Central memory CD8-positive, alpha-beta T cell (primary cell): ENCODE measurements around the gene HNF1B.

ENCODE experiments used
- ATAC-seq: fragments of 150-1000 bp; cut with Tn5 transposase; replicated peaks from 2 replicates; pipeline ENCODE4 v1.10.0; 2022; ENCODE audit warnings: mild to moderate bottlenecking, moderate FRiP score, moderate number of reproducible peaks; ENCODE audit not compliant: poor library complexity, severe bottlenecking; ENCODE audit errors: extremely low read depth
- DNase-seq, 2 donors: peaks; one replicate each; pipeline ENCODE4 v3.0.0; 2021; ENCODE audit warnings: low spot score in 2 of 2
- H3K27ac Mint-ChIP-seq: one replicate; pipeline ENCODE4 v1.8.0; 2022; ENCODE audit warnings: low read depth, mild to moderate bottlenecking, moderate library complexity, mixed read lengths
- H3K27me3 Mint-ChIP-seq: one replicate; pipeline ENCODE4 v1.8.0; 2022; ENCODE audit warnings: mixed read lengths
- H3K36me3 Mint-ChIP-seq: one replicate; pipeline ENCODE4 v1.8.0; 2022; ENCODE audit warnings: mild to moderate bottlenecking, moderate library complexity, mixed read lengths; ENCODE audit not compliant: insufficient read depth
- H3K4me1 Mint-ChIP-seq: one replicate; pipeline ENCODE4 v1.8.0; 2022; ENCODE audit warnings: mixed read lengths
- H3K4me3 Mint-ChIP-seq: one replicate; pipeline ENCODE4 v1.8.0; 2022; ENCODE audit warnings: mild to moderate bottlenecking, moderate library complexity, mixed read lengths
- H3K9me3 Mint-ChIP-seq: one replicate; pipeline ENCODE4 v1.8.0; 2022; ENCODE audit warnings: mixed read lengths

HNF1B gene

DNA sequence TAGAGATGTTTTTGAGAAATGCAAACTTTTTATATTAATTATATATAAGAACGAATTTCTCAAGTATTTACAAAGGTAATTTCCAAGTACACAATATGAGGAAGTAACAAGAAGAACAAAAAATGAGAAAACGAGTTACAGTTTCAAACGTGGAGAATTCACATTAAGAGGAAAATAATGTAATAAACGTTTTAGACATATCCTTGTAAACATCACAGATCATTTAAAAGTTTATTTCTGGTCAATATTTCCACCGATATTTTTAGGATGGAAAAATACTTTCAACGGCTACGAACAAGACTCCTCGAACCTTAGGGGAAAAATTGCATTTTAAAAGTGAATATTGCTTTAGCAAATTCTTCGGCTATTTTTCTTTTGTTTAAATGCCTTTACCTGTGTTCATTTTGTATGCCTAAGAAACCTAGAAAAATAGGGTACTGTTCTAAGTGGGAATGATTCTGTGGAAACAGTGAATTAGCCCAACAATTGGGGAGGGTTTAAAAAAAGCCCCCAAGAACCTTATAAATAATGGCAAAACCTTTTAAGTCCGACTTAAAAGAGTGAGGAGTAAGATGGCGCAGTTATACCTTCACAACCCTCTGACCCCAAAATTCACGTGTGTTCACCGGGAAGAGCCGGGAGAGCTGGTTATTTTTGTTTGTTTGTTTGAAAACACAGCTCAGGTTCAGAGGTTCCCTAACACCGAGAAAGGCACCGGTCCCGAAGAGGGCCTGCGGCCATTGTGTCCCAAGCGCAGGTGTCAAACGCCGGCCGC is 3.3 kb downstream of the HNF1B start:
- Mint-ChIP-seq H3K9me3 (no peaks in the 10 kb centered on the region), H3K4me1 (peaks cover 19% of the 10 kb centered on the region), H3K27ac (no peak overlapping the region), H3K4me3 (no peak overlapping the region), H3K27me3 (peaks cover 95% of the 10 kb centered on the region), H3K36me3 (no peaks in the 10 kb centered on the region)
- DNase-seq, result no peak
- ATAC-seq, result no peak

DNA sequence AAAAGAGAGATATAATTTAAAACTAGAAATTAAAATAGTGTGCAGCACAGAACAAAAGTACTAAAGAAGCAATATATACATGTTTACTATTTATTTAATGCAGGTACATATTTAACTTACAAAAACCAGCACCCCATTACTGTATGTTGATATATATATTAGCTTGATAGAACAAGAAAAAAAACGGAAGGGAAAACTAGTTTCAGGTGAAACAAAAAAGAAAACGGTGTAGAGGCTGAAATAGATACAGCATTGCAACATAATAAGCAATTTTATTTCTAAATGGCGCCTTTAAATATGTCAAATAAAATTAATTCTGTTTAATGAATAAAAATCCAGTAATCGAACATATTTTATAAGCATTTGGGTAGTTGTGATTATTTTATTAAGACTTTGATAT is 3.9 kb downstream of the HNF1B start:
- H3K4me1 Mint-ChIP-seq, result peaks cover 19% of the 10 kb centered on the region
- H3K36me3 Mint-ChIP-seq, result no peaks in the 10 kb centered on the region
- H3K9me3 Mint-ChIP-seq, result no peaks in the 10 kb centered on the region
- H3K27ac Mint-ChIP-seq, result no peak overlapping the region
- H3K4me3 Mint-ChIP-seq, result no peak overlapping the region
- ATAC-seq, result no peak
- DNase-seq, result no peak
- H3K27me3 Mint-ChIP-seq, result peaks cover 95% of the 10 kb centered on the region

DNA sequence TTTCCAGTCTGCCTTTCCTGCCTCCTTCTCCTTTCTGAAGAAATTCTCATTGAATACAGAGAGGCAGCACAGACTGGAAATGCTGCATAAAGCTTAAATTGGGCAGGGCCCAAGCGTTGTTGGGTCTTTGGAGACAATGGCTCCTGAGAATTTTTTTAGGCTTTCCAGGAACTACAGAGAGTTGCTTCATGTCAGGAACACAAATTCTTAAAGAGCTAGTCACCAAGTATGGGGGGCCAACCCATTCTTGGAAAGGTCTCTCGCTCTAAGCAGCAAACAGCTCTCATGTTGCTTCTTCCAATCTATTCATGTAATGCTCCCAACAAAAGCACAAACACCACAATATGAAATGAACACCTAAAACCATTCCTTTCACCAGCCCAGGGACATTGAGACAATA is 6.9 kb downstream of the HNF1B start:
- no peak for ATAC-seq
- Mint-ChIP-seq H3K4me3 (no peak overlapping the region), H3K9me3 (no peaks in the 10 kb centered on the region), H3K27me3 (peaks cover 71% of the 10 kb centered on the region), H3K36me3 (no peaks in the 10 kb centered on the region), H3K4me1 (peaks cover 5% of the 10 kb centered on the region), H3K27ac (no peak overlapping the region)
- DNase-seq, result no peak

DNA sequence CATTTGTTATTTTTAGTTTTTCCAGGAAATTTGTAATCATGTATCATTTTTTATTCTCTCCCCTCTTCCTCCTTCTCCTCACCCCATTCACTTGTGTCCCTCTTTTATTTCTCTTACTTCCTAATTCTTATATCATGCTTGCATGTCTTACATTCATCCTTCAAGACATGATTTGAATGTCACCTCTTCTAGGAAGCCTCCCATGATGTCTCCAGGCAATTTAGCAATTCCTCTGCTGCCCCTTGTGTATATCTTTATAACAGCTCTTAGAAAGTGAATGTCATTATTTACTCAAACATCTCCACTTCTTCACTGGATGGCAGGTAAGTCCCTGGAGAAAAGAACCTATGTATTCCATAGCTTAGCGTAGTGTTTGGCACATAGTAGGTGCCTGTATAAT is 7.8 kb downstream of the HNF1B start:
- ATAC-seq, result no peak
- Mint-ChIP-seq H3K36me3 (no peaks in the 10 kb centered on the region), H3K27me3 (peaks cover 62% of the 10 kb centered on the region), H3K9me3 (no peaks in the 10 kb centered on the region), H3K4me3 (no peak overlapping the region), H3K4me1 (peaks cover under 1% of the 10 kb centered on the region), H3K27ac (no peak overlapping the region)
- DNase-seq, result no peak

DNA sequence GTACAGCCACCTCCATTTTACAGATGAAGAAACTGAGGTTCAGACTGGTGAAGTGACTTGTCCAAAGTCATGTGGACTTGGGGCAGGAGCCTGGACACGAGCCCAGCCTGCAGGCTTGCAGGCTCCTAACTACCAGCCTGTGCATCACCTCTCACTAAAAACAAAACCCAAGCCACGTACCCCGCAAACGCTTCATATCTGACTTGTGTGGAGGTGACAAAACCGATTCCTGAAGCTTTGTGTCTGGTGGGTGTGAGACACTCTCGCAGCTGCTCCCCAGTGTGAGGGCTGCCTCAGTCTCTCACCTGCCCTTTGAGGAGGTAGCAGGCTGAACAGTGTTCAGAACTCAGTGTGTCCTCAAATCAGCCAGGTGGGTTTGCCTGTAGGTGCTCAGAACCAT is 8.4 kb downstream of the HNF1B start:
- Mint-ChIP-seq H3K4me3 (no peak overlapping the region), H3K27me3 (peaks cover 59% of the 10 kb centered on the region)
- DNase-seq, result no peak

DNA sequence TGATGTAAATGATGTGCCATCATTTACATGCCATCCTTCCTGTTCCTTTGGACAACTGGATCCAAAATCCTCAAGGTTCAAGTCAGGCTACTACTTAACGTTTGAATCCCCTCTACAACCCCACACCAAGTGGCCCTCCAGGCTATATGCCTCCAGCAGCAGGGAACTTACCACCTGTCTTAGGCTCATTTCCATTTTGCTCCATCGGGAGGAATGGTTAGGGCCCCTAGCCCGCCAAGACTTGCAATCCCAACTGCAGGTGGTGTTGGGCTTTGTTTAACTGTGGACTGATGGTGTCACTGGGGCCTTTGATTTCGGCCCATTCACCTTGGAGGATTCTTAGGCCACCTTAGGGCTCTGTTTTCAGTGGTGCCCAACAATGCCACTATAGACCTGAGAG is 9.7 kb downstream of the HNF1B start:
- Mint-ChIP-seq H3K27ac (no peak overlapping the region), H3K9me3 (no peaks in the 10 kb centered on the region), H3K27me3 (peaks cover 56% of the 10 kb centered on the region), H3K4me3 (no peak overlapping the region), H3K4me1 (no peaks in the 10 kb centered on the region), H3K36me3 (no peaks in the 10 kb centered on the region)
- DNase-seq, result no peak
- no peak for ATAC-seq

More for the DNA sequence above, 8.4 kb downstream of the HNF1B start:
- H3K27ac Mint-ChIP-seq, result no peak overlapping the region
- H3K36me3 Mint-ChIP-seq, result no peaks in the 10 kb centered on the region
- H3K4me1 Mint-ChIP-seq, result no peaks in the 10 kb centered on the region
- H3K9me3 Mint-ChIP-seq, result no peaks in the 10 kb centered on the region
- ATAC-seq, result no peak

DNA sequence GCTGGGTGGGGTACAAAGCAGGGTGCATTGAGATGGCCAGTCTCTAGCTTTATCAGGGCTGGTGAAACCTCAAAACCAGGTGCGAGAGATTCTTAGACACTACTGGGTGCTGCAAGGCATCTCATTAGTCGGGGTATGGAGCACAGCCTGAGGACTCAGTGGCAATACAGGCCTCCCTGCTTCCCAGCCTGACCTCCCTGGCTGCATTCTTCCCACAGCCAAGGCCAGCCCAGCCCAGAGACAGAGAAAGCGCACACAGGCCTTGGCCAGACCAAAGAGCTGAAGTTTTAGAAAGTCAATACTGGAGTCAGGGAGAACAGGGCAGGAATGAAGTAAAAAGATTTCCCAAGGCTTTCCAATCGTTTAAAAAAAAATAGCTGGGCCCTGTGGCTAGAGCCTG is 12.5 kb downstream of the HNF1B start:
- no peaks in the 10 kb centered on the region for H3K4me1 Mint-ChIP-seq
- ATAC-seq, result no peak

DNA sequence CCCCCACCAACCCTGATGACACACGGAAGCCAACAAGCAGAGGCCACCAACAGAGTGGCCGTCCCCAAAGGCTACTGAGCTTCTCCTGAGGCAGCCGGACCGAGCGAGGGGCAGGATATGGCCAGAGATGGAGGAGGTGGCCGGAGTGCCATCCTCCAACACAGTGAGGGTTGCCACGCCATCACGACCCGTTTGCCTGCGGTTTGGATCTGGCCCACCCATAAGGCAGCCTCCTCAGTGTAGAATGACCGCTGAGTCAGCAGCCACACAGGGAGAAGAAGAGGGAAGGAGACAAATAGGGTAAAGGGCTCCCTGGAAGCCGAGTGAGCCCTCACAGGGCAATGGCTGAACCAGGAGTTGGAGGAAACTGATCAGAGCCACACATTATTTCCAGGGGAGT is 13.8 kb downstream of the HNF1B start:
- H3K27ac Mint-ChIP-seq, result no peak overlapping the region
- DNase-seq, result no peak
- no peak overlapping the region for H3K4me3 Mint-ChIP-seq
- peaks cover 15% of the 10 kb centered on the region for H3K27me3 Mint-ChIP-seq
- no peaks in the 10 kb centered on the region for H3K4me1 Mint-ChIP-seq
- H3K9me3 Mint-ChIP-seq, result no peaks in the 10 kb centered on the region
- ATAC-seq, result no peak
- H3K36me3 Mint-ChIP-seq, result no peaks in the 10 kb centered on the region

More for the DNA sequence above, 12.5 kb downstream of the HNF1B start:
- no peak overlapping the region for H3K27ac Mint-ChIP-seq
- H3K4me3 Mint-ChIP-seq, result no peak overlapping the region
- peaks cover 28% of the 10 kb centered on the region for H3K27me3 Mint-ChIP-seq
- H3K9me3 Mint-ChIP-seq, result no peaks in the 10 kb centered on the region
- DNase-seq, result no peak
- H3K36me3 Mint-ChIP-seq, result no peaks in the 10 kb centered on the region

DNA sequence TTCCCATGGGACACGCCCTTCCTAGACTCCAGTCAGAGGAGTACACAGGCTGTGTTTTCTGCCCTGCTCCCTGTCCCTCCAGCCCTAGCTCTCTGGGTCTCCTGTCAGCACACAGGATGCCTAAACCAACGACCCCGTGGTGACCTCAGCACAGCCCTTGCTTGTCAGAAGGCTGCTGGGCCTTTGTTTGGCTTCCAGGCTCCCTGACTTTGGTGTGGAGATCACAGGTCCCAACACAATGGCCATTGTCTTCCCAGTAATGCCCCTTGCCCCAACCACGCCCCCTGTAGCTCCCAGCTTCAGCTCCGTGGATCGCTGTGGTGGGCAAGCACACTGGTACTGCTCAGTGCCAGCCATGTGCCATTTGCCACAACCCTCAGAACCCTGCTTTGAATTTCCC is 15.0 kb downstream of the HNF1B start:
- H3K27me3 Mint-ChIP-seq, result peaks cover 10% of the 10 kb centered on the region
- ATAC-seq, result no peak
- no peak overlapping the region for H3K4me3 Mint-ChIP-seq
- no peak overlapping the region for H3K27ac Mint-ChIP-seq
- DNase-seq, result no peak
- no peaks in the 10 kb centered on the region for H3K9me3 Mint-ChIP-seq
- no peaks in the 10 kb centered on the region for H3K4me1 Mint-ChIP-seq
- H3K36me3 Mint-ChIP-seq, result no peaks in the 10 kb centered on the region

DNA sequence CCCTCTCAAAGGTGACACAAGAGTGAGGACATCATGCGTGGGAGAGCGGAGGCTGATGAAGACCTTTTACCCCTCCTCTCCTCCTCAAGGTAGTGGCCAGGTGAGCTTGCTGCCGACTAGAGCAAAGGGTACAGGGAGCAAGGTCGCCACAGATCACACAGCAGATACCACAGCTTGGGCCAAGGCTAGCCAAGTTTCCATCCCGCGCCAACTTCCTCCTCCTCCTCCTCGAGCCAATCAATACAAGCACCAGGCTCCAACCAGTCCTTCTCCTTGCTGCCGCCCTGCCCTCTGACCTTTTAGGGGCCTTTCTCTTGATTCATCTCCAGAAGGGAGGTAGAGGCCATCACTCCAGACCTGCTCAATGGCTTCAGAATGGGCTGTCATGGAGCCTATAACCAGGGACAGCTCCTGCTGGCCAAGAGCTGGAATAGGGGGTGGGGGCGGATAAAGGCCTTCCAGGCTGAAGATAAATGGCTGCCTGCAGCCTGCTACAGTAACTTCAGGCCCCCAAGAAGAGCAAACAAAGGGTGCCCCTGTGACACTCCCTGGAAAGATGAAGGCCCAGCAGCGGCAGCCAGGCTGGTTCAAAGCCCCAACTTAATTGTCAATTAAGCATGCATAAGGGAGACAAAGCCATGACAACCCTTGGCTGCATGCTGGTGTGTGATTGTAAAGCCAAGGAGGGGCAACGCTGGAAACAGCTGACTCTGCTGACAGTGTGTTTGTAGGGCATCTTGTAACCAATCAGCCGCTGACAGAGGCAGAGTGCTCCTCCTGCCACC is 17.8 kb downstream of the HNF1B start:
- Mint-ChIP-seq H3K27ac (no peak overlapping the region), H3K9me3 (no peaks in the 10 kb centered on the region), H3K4me3 (no peak overlapping the region), H3K36me3 (no peaks in the 10 kb centered on the region), H3K27me3 (peaks cover 13% of the 10 kb centered on the region), H3K4me1 (no peaks in the 10 kb centered on the region)
- no peak for ATAC-seq
- no peak for DNase-seq

DNA sequence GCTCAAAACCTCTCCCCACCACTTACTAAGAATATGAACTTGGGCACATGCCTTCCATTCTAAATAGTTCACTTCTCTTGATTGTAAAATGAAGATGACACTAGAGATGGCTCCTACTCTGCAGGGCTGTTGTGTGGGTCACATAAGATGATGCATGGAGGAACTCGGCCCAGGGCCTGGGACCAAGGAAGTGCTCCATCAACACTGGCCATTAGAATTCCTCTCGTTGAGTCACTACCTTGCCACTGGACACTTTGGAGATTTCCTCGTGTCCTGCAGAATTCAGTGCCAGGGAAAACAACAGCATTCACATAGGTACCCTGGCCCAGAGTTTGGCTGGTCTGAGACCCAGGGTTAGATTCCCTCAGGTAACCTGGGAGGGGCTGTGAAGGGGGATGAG is 18.6 kb downstream of the HNF1B start:
- Mint-ChIP-seq H3K27ac (no peak overlapping the region), H3K9me3 (no peaks in the 10 kb centered on the region), H3K4me3 (no peak overlapping the region), H3K4me1 (no peaks in the 10 kb centered on the region), H3K36me3 (no peaks in the 10 kb centered on the region), H3K27me3 (peaks cover 19% of the 10 kb centered on the region)
- DNase-seq (no peak), ATAC-seq (no peak)

DNA sequence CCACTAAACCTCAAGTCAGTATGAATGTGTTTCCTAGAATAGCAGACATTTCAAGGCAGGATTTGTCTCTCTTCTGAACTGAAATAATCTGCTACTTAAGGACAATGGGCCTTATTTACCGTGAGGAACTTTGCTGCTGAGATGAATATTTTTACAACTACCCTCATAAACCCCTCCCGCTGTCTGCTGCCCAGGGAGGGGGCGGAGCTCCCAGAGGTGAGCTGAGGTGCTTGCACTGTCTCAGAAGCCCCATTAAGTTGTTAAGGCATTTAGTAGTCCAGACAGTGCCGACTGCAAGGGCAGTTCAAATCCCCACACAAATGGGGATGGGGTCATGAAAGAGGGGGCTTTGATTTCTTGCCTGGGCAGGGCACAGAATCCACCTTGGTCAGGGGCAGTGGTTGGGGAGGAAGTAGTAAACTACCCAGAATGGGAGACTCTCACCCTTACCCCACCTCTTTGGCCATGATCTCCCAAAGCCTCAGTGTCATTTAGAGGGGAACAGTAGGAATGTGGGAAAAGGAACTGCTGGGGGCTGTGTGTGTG is 19.2 kb downstream of the HNF1B start:
- Mint-ChIP-seq H3K27ac (no peak overlapping the region), H3K27me3 (peaks cover 19% of the 10 kb centered on the region), H3K4me1 (no peaks in the 10 kb centered on the region), H3K4me3 (no peak overlapping the region), H3K9me3 (no peaks in the 10 kb centered on the region), H3K36me3 (no peaks in the 10 kb centered on the region)
- ATAC-seq, result no peak
- DNase-seq, result no peak
